Vagina (tissue), 2 donors: ENCODE measurements around the gene ADARB2. TPM values are rescaled to one million over a fixed set of nuclear protein-coding genes. Genes with fewer than 3 reads are reported as not detected.
"Not testable (repeated sequence)": the region's sequence is repeated elsewhere in the genome, so short reads cannot be mapped to it uniquely, and the experiment has no call there.

Experiments used
- DNase-seq, 2 donors: peaks; one replicate each; pipeline ENCODE4 v3.0.0-alpha.2; 2017; ENCODE audit errors: extremely low spot score in 2 of 2
- H3K27ac ChIP-seq: fragments of 200-600 bp; sonication (generic); one replicate; pipeline ENCODE4 v1.5.1; 2019
- H3K27me3 ChIP-seq: fragments of 200-600 bp; sonication (generic); one replicate; pipeline ENCODE4 v1.5.1; 2019
- H3K36me3 ChIP-seq, 2 donors: fragments of 200-600 bp; sonication (generic); one replicate each; pipeline ENCODE4 v1.5.1; 2017 to 2019
- H3K4me1 ChIP-seq: fragments of 200-600 bp; sonication (generic); one replicate; pipeline ENCODE4 v1.5.1; 2019
- H3K4me3 ChIP-seq, 2 donors: fragments of 200-600 bp; sonication (generic); 1 replicate in 1 of 2; 2 replicates in 1 of 2; pipeline ENCODE4 v1.5.1; 2016 to 2019
- H3K9me3 ChIP-seq: fragments of 200-600 bp; sonication (generic); one replicate; pipeline ENCODE4 v1.5.1; 2019
- CTCF ChIP-seq, 3 experiments: fragments of 450-650 bp in 2 of 3; fragments of 200-600 bp in 1 of 3; sonication (generic) in 1 of 3; IDR thresholded peaks; one replicate each; pipeline ENCODE4 v1.5.1; 2017 to 2019; ENCODE audit warnings: antibody characterized with exemption in 3 of 3, mild to moderate bottlenecking in 2 of 3, moderate library complexity in 2 of 3
- POLR2A ChIP-seq, 2 donors: fragments of 450-650 bp; IDR thresholded peaks; one replicate each; pipeline ENCODE4 v1.6.1; 2017; ENCODE audit warnings: antibody characterized with exemption in 2 of 2, mild to moderate bottlenecking in 2 of 2, moderate library complexity in 2 of 2
- POLR2AphosphoS5 ChIP-seq, 2 donors: sonication (generic); formaldehyde crosslinking; IDR thresholded peaks; one replicate each; pipeline ENCODE4 v1.9.0; 2017; ENCODE audit warnings: antibody characterized with exemption in 2 of 2, mild to moderate bottlenecking in 2 of 2, low read depth in 1 of 2; ENCODE audit not compliant: insufficient read depth in 1 of 2
- intact Hi-C: fragments of 100-400 bp; cut with DNase I; formaldehyde crosslinking; loops from one replicate; pipeline ENCODE4 v1.15.1; 2023
- total RNA-seq: library from RNA; depleted of rRNA; stranded (reverse); fragments of >200 nt; gene quantifications from one replicate; pipeline ENCODE4 v1.2.3, GENCODE V29; 2016

ADARB2 gene
- total RNA-seq, 1 donor from 2014 or later: 3.4 TPM

DNA sequence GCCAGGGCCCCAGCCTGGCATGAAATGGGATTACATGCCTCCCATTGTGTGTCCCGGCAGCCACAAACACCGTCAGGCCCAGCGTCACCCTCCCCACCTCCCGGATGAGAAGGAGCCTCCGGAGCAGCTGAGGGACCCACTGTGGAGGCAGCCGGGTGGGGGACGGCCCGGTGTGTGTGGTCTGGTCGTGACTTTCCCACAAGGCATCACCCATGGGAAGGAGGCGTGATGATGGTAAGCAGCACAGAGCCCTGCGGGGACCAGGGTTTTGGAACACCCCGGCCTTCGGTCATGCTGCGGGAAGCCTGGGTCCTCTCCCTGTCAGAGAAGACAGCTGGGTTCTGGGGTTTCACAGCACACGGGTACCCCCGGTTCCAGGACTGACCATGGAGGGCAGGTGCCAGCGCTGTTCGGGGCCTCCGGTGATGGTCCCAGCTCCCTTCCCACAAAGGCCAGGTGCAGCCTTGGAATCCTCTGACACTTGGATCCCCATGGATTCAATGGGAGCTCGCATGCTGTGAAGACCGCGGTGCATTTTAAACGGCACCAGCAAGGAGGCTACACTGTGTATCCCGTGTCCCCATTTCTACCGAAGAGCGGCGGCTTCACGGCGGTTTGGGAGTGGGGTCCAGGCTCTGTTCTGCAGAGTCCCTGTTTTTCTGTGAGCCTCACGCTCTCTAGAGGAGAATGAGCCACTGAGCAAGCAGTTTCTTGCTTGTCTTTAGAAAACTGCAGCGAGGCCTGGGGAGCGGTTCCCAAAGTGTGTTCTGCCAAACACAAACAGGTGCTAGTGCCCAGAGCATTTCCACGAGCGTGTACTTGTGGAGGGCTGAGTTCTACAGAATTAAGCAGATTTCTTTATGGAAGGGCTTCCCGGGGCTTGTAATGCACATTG, 336.0 kb downstream of the ADARB2 start:
- peak; percentile 72 for DNase-seq

GRCh38 chr10:1400101-1401070, 336.9 kb downstream of the ADARB2 start:
- TF ChIP-seq POLR2A (IDR thresholded peaks at IDR 0.05): no peak
- TF ChIP-seq CTCF (IDR thresholded peaks at IDR 0.05): no peak
- no peak for TF ChIP-seq POLR2AphosphoS5 (IDR thresholded peaks at IDR 0.05; ENCODE audit: insufficient read depth in 1 of 2, low read depth in 1 of 2)
- intact Hi-C loops: no loop called here
- Histone ChIP-seq H3K4me3 (no peak overlapping the region), H3K27me3 (no peaks in the 10 kb centered on the region), H3K36me3 (no peaks in the 10 kb centered on the region), H3K27ac (no peak overlapping the region), H3K9me3 (no peaks in the 10 kb centered on the region), H3K4me1 (no peaks in the 10 kb centered on the region)
- peak; percentile 42 to 43 for DNase-seq

More for the DNA sequence above, 336.0 kb downstream of the ADARB2 start:
- Histone ChIP-seq H3K27ac (no peak overlapping the region), H3K4me1 (no peaks in the 10 kb centered on the region), H3K27me3 (no peaks in the 10 kb centered on the region), H3K9me3 (no peaks in the 10 kb centered on the region), H3K4me3 (no peak overlapping the region), H3K36me3 (no peaks in the 10 kb centered on the region)
- intact Hi-C loops: no loop called here
- TF ChIP-seq CTCF (IDR thresholded peaks at IDR 0.05) (no peak), POLR2A (IDR thresholded peaks at IDR 0.05) (no peak), POLR2AphosphoS5 (IDR thresholded peaks at IDR 0.05; ENCODE audit: insufficient read depth in 1 of 2, low read depth in 1 of 2) (no peak)

DNA sequence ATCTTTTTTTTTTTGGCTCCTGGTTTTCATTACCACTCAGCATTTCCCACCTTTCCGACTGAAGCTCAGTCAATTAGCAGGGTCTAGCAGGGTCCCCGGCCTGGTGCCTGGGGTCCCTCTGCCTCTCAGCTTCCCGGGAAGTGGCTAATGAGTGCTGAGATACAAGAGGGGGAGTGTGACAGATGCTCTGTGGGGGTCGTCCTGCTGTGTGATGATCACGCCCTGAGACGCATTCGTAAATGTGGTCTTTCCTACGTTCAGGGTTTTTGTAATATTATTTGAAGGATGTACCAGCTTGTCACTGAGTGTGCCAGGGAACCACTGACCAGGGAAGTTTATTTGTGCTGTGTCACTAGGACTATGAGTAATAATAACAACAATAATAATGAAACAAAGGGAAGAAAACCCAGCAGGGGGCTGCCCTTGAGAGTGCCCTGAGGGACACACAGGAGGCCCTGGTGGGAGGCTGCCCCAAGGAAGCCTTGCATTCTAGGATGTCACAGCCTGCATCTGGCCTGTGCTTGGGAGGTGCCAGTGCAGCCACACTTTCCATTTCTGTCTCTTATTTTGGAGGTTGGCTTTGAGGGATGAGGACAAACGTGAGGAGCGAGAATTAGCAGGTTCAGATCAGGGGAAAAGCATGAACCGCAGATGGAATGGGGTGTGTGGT, 337.8 kb downstream of the ADARB2 start:
- peak; percentile 5 to 70 for DNase-seq
- intact Hi-C loops: no loop called here
- Histone ChIP-seq H3K27me3 (no peaks in the 10 kb centered on the region), H3K4me3 (no peak overlapping the region), H3K9me3 (no peaks in the 10 kb centered on the region), H3K27ac (no peak overlapping the region), H3K36me3 (no peaks in the 10 kb centered on the region), H3K4me1 (no peaks in the 10 kb centered on the region)
- TF ChIP-seq CTCF (IDR thresholded peaks at IDR 0.05): no peak
- TF ChIP-seq POLR2A (IDR thresholded peaks at IDR 0.05): no peak
- no peak for TF ChIP-seq POLR2AphosphoS5 (IDR thresholded peaks at IDR 0.05; ENCODE audit: insufficient read depth in 1 of 2, low read depth in 1 of 2)

GRCh38 chr10:1398626-1399410, 338.5 kb downstream of the ADARB2 start:
- Histone ChIP-seq H3K9me3 (no peaks in the 10 kb centered on the region), H3K36me3 (no peaks in the 10 kb centered on the region), H3K27ac (no peak overlapping the region), H3K27me3 (no peaks in the 10 kb centered on the region), H3K4me1 (no peaks in the 10 kb centered on the region), H3K4me3 (no peak overlapping the region)
- TF ChIP-seq POLR2AphosphoS5 (IDR thresholded peaks at IDR 0.05; ENCODE audit: insufficient read depth in 1 of 2, low read depth in 1 of 2): no peak
- no peak for TF ChIP-seq POLR2A (IDR thresholded peaks at IDR 0.05)
- no peak for TF ChIP-seq CTCF (IDR thresholded peaks at IDR 0.05)
- DNase-seq: peak; percentile 55 to 64
- intact Hi-C loops: no loop called here

- intact Hi-C loops, H3K27ac ChIP-seq, H3K36me3 ChIP-seq, H3K4me1 ChIP-seq, H3K4me3 ChIP-seq, H3K9me3 ChIP-seq, H3K27me3 ChIP-seq: not testable (repeated sequence)
- DNase-seq: peak; percentile 25 to 37
These were observed 339.2 kb downstream of the ADARB2 start for GRCh38 chr10:1398116-1398515.
